ENCODE measurements around the gene TRAPPC8. TPM values are rescaled to one million over a fixed set of nuclear protein-coding genes. Genes with fewer than 3 reads are reported as not detected.

TRAPPC8 gene
- total RNA-seq, 1 donor from 2014 or later = 31.5 TPM

Other genes with a start within 250 kb of the TRAPPC8 start
- not detected in 2 replicates for gene SLC25A52, start 182.2 kb downstream of the TRAPPC8 start, total RNA-seq
- 1.8 and 1.9 TPM in 2 replicates for gene RNF125, start 75.7 kb upstream of the TRAPPC8 start, total RNA-seq
- gene RNF138, start 148.7 kb upstream of the TRAPPC8 start, total RNA-seq = 15.4 and 16.3 TPM in 2 replicates
- not detected in 2 replicates for gene MEP1B, start 246.9 kb upstream of the TRAPPC8 start, total RNA-seq